Activated CD4-positive, alpha-beta memory T cell treated with anti-CD3 and anti-CD28 coated beads, Interleukin-2, amount 10 ng/mL, durations not matched to agents 7 days and 5 days (primary cell): Measurements from ENCODE around the gene PAGE2. TPM values are rescaled to one million over a fixed set of nuclear protein-coding genes. Genes with fewer than 3 reads are reported as not detected.
A peak's percentile ranks its signal among the peaks of the same experiment; 100 is the strongest.
"Not testable (repeated sequence)": the region's sequence is repeated elsewhere in the genome, so short reads cannot be mapped to it uniquely, and the experiment has no call there.

ENCODE experiments used
- CTCF ChIA-PET: fragments of 350-600 bp; sonication (Branson Sonifier 250); formaldehyde crosslinking; loops from one replicate; lab custom pipeline; 2021; ENCODE audit warnings: antibody characterized with exemption, inconsistent platforms; lab: Charles Lee
- POLR2A ChIA-PET: fragments of 350-600 bp; sonication (Branson Sonifier 250); formaldehyde crosslinking; loops from one replicate; lab custom pipeline; 2021; ENCODE audit warnings: antibody characterized with exemption; lab: Charles Lee
- DNase-seq: peaks from one replicate; pipeline ENCODE4 v3.0.0-alpha.2; 2020
- H3K27ac Mint-ChIP-seq: one replicate; pipeline ENCODE4 v1.8.0; 2021; ENCODE audit warnings: mild to moderate bottlenecking, mixed read lengths
- H3K27me3 Mint-ChIP-seq: one replicate; pipeline ENCODE4 v1.8.0; 2021; ENCODE audit warnings: mixed read lengths
- H3K36me3 Mint-ChIP-seq: one replicate; pipeline ENCODE4 v1.8.0; 2021; ENCODE audit warnings: low read depth, mixed read lengths
- H3K4me1 Mint-ChIP-seq: one replicate; pipeline ENCODE4 v1.8.0; 2021; ENCODE audit warnings: mixed read lengths
- H3K4me3 Mint-ChIP-seq: one replicate; pipeline ENCODE4 v1.8.0; 2021; ENCODE audit warnings: mild to moderate bottlenecking, mixed read lengths
- H3K9me3 Mint-ChIP-seq: one replicate; pipeline ENCODE4 v1.8.0; 2021; ENCODE audit warnings: mixed read lengths
- total RNA-seq, 2 experiments: library from RNA; stranded (reverse); gene quantifications; one replicate each; pipeline ENCODE4 v1.2.3, GENCODE V29; 2021

Gene PAGE2
- total RNA-seq, 2 experiments from 2014 or later = not detected

- DNase-seq = no peak
- Mint-ChIP-seq H3K36me3 (no peaks in the 10 kb centered on the region), H3K9me3 (no peaks in the 10 kb centered on the region), H3K4me3 (no peak overlapping the region), H3K27ac (no peak overlapping the region), H3K4me1 (no peaks in the 10 kb centered on the region), H3K27me3 (peaks cover 2% of the 10 kb centered on the region)
- ChIA-PET POLR2A (no interaction called here), CTCF (no interaction called here)
These were observed 43.6 kb downstream of the PAGE2 start for GRCh38 chrX:55132416-55132815.

DNA sequence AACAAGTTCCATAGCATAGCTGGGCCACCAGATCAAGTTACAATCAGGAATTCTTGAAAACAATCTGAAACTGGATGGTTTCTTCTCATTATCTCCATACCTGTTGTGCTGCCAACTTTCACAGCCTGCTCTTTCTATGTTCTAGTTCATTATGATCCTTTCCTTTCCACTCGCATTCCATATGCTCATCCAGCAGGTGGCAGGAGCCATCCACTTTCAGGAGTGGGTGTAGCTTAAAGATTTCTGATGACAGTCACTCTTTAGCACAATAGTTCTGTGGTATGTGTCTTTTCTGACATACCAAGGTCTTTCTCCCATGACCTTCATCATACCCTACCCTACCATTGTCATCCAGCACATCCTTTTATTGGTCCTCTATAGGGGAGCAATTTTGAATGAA is 46.4 kb downstream of the PAGE2 start:
- DNase-seq = peak; percentile 29
- no peaks in the 10 kb centered on the region for H3K4me1 Mint-ChIP-seq
- peaks cover 2% of the 10 kb centered on the region for H3K9me3 Mint-ChIP-seq
- no peaks in the 10 kb centered on the region for H3K27me3 Mint-ChIP-seq
- H3K27ac Mint-ChIP-seq = no peak overlapping the region
- CTCF ChIA-PET = interaction anchor here (1.0 to 1.3 kb wide), 2 partner anchors 24 to 207 kb away, joined by 3 to 5 read pairs; no protein-coding TSS in a partner anchor
- POLR2A ChIA-PET = interaction anchor here (1.0 kb wide), 1 partner anchor 25 kb away, joined by 3 read pairs; no protein-coding TSS in a partner anchor
- H3K36me3 Mint-ChIP-seq = no peaks in the 10 kb centered on the region
- no peak overlapping the region for H3K4me3 Mint-ChIP-seq

DNA sequence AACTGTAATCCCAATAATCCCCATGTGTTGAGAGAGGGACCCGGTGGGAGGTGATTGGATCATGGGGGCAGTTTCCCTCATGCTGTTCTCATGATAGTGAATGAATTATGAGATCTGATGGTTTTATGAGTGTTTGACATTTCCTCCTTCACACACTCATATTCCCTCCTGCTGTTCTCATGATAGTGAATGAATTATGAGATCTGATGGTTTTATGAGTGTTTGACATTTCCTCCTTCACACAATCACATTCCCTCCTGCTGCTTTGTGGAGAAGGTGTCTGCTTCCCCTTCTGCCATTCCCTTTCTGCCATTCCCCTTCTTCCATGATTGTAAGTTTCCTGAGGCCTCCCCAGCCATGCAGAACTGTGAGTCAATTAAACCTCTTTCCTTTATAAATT is 52.0 kb downstream of the PAGE2 start:
- DNase-seq, H3K4me3 Mint-ChIP-seq, H3K27ac Mint-ChIP-seq, H3K27me3 Mint-ChIP-seq, H3K9me3 Mint-ChIP-seq, POLR2A ChIA-PET, CTCF ChIA-PET, H3K4me1 Mint-ChIP-seq, H3K36me3 Mint-ChIP-seq: not testable (repeated sequence)

Other genes starting within 250 kb of the PAGE2 start
- gene TRO, start 168.2 kb upstream of the PAGE2 start, total RNA-seq = 1 to 10 TPM; 1.4 to 1.5 TPM
- under 1 TPM; 0.45 to 0.60 TPM for gene PFKFB1, start 94.8 kb upstream of the PAGE2 start, total RNA-seq
- gene APEX2, start 88.7 kb upstream of the PAGE2 start, total RNA-seq = 10 to 100 TPM; 25.5 to 26.8 TPM
- gene ALAS2, start 58.0 kb upstream of the PAGE2 start, total RNA-seq = not detected
- gene PAGE2B, start 14.0 kb upstream of the PAGE2 start, total RNA-seq = 1 to 10 TPM in 1 of 2 experiments, not detected in 1; 1.0 TPM
- gene PAGE5, start 131.3 kb downstream of the PAGE2 start, total RNA-seq = not detected
- not detected for gene PAGE3, start 175.9 kb downstream of the PAGE2 start, total RNA-seq